SK-N-MC (cell line): ENCODE results near the gene BACH2.

Source experiments
- EZH2 ChIP-seq: fragments of 200-600 bp; sonication (generic); IDR thresholded peaks from one replicate; pipeline ENCODE4 v1.6.1; 2017; ENCODE audit warnings: antibody characterized with exemption
- FOXP2 ChIP-seq: optimal IDR thresholded peaks from 2 replicates; pipeline ENCODE3; 2011; ENCODE audit warnings: mild to moderate bottlenecking, moderate library complexity; ENCODE audit not compliant: insufficient read depth; ENCODE audit errors: extremely low read length, control extremely low read depth
- POLR2AphosphoS5 ChIP-seq: IDR thresholded peaks from 2 replicates; pipeline ENCODE4 v1.6.1; 2012; ENCODE audit warnings: mild to moderate bottlenecking, low read depth, low read length, borderline replicate concordance

DNA sequence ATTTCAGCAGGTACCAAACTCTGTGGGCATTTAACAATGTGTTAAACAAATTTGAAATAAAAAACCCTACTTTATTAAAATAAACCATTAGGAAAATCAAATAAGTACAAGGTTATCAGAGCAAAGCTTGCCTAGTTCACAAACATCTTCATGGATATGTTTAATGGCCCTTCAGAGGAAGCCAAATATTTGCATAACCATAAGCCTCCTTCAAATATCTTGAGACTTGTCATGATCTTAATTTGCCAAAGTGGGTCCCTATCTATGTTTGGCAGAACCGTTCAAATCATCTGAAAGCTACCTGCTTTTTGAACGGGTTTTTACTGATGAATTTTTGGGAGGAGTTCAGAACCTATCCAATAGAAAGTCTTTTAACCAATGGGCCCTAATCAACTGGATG lies 176.3 kb downstream of the BACH2 start:
- TF ChIP-seq FOXP2 (no peak), EZH2 (no peak), POLR2AphosphoS5 (no peak)
